Mammary epithelial cell (primary cell): ENCODE results near the gene OPRM1.

Experiments used
- CTCF ChIP-seq, 2 donors: IDR thresholded peaks in 1 of 2; conservative IDR thresholded peaks in 1 of 2; 2 replicates each; pipeline ENCODE4 v1.5.1; 2011 to 2012; ENCODE audit warnings: inconsistent platforms in 2 of 2, low read length in 2 of 2, mild to moderate bottlenecking in 2 of 2, control low read depth in 1 of 2, low read depth in 1 of 2; ENCODE audit not compliant: insufficient read depth in 1 of 2; ENCODE audit errors: extremely low read depth in 1 of 2
- EZH2 ChIP-seq: IDR thresholded peaks from 2 replicates; pipeline ENCODE4 v1.6.1; 2012; ENCODE audit warnings: low read length, inconsistent platforms, borderline replicate concordance

DNA sequence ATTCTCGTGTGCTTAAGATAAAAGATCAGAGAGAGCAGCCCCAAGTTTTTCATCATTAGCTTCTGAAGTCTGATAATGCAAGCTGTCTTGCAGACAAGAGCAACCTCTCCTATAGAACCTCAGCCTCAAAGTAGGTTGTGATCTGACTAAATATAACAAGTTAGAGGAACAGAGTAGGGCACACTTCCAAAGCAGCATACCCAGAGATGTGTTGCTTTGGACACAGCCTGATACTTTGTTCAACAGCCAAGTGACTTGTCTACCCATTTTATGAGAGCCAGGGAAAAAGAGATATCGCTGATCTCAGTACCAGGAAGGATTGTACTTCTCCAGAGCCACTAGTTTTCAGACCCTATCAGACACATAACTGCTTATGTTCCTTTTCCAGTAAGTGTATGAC, 44.2 kb upstream of the OPRM1 start:
- TF ChIP-seq CTCF (conservative IDR thresholded peaks at IDR 0.05 in 1 of 2, IDR thresholded peaks at IDR 0.05 in 1 of 2; ENCODE audit: extremely low read depth in 1 of 2, insufficient read depth in 1 of 2, low read depth in 1 of 2, low read length in 2 of 2) (no peak), EZH2 (no peak)
